NCI-H82 treated with DMSO at 0.1 percent for 48 hours (cell line): ENCODE measurements around the gene SWT1.
A peak's percentile ranks its signal among the peaks of the same experiment; 100 is the strongest.
"Not testable (repeated sequence)": the region's sequence is repeated elsewhere in the genome, so short reads cannot be mapped to it uniquely, and the experiment has no call there.

ENCODE experiments used
- DNase-seq: peaks from one replicate; lab custom pipeline; 2025; ENCODE audit not compliant: unreplicated experiment; lab: John Stamatoyannopoulos, UW

Gene SWT1

DNA sequence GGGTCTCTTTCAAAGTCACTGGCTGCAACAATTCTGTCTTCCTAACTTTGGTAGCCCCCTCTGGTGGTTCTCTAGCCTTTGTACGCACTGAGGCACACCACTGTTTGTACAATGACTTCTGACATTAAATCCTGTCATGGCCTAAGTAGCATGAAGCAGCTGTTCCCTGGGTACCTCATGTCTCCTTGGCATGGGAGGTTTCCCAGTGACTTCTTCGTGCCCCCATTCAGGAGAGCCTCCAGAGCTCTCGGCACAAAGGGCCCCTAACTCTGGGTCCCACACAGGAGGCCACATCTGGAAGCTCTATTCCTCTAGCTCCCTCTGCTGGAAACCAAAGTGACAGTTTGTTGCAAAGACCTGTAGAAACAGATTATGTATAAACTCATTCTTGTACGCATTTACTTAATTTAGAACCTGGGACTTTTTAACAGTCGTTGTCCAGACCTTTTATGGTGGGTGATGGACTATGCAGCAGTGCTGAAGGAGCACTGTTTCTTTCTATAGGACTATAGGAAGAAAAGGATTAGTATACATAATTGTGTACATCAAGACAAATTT lies 13.4 kb downstream of the SWT1 start:
- peak; percentile 73 for DNase-seq

GRCh38 chr1:185193756-185194155 lies 36.8 kb downstream of the SWT1 start:
- DNase-seq: no peak

DNA sequence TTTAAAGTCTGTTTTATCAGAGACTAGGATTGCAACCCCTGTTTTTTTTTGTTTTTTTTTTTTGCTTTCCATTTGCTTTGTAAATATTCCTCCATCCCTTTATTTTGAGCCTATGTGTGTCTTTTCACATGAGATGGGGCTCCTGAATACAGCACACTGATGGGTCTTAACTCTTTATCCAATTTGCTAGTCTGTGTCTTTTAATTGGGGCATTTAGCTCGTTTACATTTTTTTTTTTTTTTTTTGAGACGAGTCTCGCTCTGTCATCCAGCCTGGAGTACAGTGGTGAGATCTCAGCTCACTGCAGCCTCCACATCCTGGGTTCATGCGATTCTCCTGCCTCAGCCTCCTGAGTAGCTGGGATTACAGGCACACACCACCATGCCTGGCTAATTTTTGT lies 41.7 kb downstream of the SWT1 start:
- not testable (repeated sequence) for DNase-seq

DNA sequence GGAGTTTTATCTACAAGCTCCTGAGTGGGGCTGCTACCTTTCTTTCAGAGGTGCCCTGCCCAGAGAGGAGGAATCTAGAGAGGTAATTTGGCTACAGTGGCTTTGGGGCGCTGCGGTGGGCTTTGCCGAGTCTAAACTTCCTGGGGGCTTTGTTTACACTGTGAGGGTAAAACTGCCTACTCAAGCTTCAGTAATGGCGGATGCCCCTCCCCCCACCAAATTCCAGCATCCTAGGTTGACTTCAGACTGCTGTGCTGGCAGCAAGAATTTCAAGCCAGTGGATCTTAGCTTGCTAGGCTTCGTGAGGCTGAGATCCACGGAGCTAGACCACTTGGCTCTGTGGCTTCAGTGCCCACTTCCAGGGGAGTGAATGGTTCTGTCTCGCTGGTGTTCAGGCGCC lies 43.9 kb downstream of the SWT1 start:
- DNase-seq: no peak

DNA sequence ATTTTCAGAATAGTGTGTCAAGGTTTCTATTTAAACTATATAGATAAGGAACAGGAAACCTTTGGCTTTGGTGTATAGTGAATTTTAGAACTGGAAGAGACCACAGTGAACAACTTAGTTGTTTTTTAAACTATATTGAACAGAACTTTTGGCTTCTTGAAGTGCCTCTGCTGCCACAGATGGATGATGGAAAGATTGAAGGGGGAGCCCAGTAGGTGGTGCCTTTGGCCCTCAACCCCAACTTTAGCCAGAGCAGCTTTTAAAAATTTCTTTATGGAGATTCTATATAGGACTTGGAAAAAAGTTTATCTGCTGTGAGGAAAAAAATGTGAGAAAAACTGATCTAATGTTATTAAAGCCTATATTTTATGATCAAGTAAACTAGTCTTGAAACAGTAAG lies 50.2 kb downstream of the SWT1 start:
- DNase-seq: no peak

- no peak for DNase-seq
Measured at GRCh38 chr1:185207980-185208602, 51.1 kb downstream of the SWT1 start.

GRCh38 chr1:185208626-185209180 lies 51.7 kb downstream of the SWT1 start:
- DNase-seq: no peak

- DNase-seq: not testable (repeated sequence)
Measured at GRCh38 chr1:185209357-185209756, 52.4 kb downstream of the SWT1 start.

DNA sequence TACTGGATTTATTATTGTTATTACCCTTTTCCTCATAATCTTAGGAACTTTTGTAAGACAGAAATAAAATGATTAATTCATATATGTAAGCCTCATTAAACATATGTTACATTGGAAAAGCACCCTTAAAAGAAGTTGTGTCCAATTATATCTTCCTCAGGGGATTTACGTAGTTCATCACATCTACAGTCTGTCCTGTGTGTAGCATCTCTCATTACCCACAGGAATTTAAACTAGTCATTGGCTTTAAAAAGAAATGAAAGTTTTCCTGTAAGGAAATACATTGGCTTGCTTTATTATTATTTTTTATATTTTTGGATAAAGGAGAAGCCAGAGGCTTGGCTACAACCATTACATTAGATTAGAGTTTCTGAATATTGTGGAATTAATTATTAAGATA lies 56.1 kb downstream of the SWT1 start:
- DNase-seq: no peak

DNA sequence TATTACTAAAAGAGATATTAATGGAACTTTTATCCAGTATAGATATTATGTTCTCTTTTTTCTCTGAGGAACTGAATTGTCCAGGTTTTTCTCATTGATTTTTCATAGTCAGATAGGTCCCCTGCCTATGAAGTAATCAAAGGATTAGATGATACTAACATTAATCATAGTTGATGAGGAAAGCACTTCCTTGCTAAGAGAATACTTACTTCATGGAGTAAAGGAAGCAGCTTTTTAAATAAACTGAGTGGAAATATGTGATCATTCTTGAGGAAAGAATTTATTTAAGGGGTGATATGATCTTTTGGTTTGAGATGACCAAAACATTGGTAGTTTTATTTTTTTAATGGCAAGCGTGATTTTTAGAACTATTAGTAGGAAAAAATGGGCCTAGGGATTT lies 58.9 kb downstream of the SWT1 start:
- no peak for DNase-seq

DNA sequence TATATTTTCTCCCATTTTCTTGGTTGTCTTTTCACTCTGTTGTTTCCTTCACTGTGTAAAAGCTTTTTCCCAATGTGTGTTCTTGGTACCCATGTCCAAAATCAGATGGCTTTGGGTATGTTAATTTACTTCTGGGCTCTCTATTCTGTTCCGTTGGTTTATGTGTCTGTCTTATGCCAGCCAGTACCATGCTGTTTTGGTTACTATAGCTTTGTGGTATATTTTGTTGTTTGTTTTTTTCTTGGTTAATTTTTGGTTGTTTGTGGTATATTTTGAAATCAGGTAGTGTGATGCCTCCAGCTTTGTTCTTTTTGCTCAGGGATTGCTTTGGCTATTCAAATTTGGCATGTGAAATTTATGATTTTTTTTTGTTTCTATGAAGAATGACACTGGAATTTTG lies 67.2 kb downstream of the SWT1 start:
- no peak for DNase-seq

DNA sequence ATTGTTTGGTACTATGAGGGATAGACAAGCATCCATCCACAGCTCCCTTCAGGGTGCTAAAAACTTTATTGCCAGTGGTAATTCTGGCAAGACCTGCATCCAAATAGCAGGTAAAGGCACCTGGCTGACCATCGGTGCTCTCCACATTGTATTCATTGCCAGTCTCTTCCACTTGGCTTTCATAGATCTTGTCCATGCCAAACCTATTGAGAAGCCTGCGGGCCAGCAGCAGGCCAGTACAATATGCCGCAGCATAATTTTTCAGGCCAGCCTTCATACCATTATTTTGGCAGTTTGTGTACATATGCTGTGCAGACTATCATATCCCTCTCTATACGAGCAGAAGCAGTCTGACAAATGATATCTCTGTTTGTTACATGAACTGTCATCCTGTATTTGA lies 70.2 kb downstream of the SWT1 start:
- no peak for DNase-seq

DNA sequence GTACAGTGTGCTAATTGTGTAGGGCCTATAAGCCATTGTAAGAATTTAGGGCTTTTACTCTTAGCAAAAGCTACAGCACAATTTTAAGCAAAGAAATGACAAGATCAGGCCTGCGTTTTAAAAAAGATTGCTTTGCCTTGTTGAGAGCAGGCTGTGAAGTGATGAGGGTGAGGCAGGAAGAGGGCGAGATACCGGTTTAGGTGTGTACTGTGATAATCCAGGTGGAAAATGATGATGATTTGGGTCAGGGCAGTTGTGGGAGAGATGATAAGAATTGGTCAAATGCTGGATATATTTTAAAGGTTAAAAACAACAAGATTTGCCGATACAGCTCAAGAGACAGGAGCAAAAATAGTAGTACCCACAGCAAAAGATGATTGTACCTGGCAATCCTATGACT lies 72.0 kb downstream of the SWT1 start:
- no peak for DNase-seq

GRCh38 chr1:185229981-185230380 lies 73.0 kb downstream of the SWT1 start:
- no peak for DNase-seq

DNA sequence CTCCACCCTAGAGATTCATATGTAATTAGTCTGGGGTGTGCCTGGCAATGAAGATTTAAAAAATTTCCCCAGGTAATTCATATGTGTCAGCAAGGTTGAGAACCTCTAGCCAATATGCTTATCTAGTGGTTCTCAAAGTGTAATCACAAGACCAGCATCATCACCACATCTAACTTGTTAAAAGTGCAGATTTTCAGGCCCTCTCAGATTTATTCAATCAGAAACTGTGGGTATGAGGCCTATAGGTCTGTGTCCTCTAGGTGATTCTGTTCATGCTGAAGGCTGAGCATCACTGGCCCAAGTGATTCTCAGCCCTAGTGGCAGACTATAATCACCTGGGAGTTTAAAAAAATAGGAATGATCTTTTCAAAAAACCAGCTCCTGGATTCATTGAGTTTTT lies 75.9 kb downstream of the SWT1 start:
- no peak for DNase-seq

GRCh38 chr1:185234183-185234582 lies 77.2 kb downstream of the SWT1 start:
- not testable (repeated sequence) for DNase-seq

- not testable (repeated sequence) for DNase-seq
Measured at GRCh38 chr1:185237176-185237575, 80.2 kb downstream of the SWT1 start.

- DNase-seq: no peak
Measured at GRCh38 chr1:185237661-185238060, 80.7 kb downstream of the SWT1 start.

GRCh38 chr1:185238447-185238846 lies 81.5 kb downstream of the SWT1 start:
- no peak for DNase-seq

- no peak for DNase-seq
Measured at GRCh38 chr1:185239861-185240260, 82.9 kb downstream of the SWT1 start.

- no peak for DNase-seq
Measured at GRCh38 chr1:185241127-185241526, 84.2 kb downstream of the SWT1 start.

- no peak for DNase-seq
Measured at GRCh38 chr1:185244015-185244747, 87.2 kb downstream of the SWT1 start.
